ENCODE results near the gene NUCB1. TPM values are rescaled to one million over a fixed set of nuclear protein-coding genes. Genes with fewer than 3 reads are reported as not detected.

The NUCB1 gene
- total and polyA plus RNA-seq, 9 of the 15 experiments (the other 6 are each of a cell fraction or from before 2014, with no cell fraction given): 3.1 to 153 (median 71.7) TPM

DNA sequence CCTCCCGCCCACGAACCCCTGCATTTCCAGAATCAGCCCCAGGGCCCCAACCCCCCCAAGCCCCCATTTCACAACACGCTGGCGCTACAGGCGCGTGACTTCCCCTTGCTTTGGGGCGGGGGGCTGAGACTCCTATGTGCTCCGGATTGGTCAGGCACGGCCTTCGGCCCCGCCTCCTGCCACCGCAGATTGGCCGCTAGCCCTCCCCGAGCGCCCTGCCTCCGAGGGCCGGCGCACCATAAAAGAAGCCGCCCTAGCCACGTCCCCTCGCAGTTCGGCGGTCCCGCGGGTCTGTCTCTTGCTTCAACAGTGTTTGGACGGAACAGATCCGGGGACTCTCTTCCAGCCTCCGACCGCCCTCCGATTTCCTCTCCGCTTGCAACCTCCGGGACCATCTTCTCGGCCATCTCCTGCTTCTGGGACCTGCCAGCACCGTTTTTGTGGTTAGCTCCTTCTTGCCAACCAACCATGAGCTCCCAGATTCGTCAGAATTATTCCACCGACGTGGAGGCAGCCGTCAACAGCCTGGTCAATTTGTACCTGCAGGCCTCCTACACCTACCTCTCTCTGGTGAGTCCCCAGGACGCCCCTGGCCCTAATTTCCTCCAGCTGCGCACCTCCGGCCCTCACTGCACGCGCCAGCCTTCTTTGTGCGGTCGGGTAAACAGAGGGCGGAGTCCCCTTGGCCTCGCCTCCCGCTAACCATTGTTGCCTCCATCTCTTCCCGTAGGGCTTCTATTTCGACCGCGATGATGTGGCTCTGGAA, 65.1 kb downstream of the NUCB1 start, which contains the start of gene FTL (continued):
- 0 out of 2 replicates have a peak, but pooled peaks have one; percentile 4 for TF ChIP-seq ZNF511 (CRISPR knock-in tag; IDR thresholded peaks at IDR 0.05)
- TF ChIP-seq ATF1 (CRISPR knock-in tag; IDR thresholded peaks at IDR 0.05): no peak
- peak; percentile 45 for TF ChIP-seq ATF1 (tag; IDR thresholded peaks at IDR 0.05)
- peak; percentile 89 for TF ChIP-seq BHLHE40 (IDR thresholded peaks at IDR 0.05; ENCODE audit: low read length)
- TF ChIP-seq ZFX (CRISPR knock-in tag; IDR thresholded peaks at IDR 0.05): peak; percentile 61
- TF ChIP-seq TAF7 (tag; IDR thresholded peaks at IDR 0.05): peak; percentile 96
- TF ChIP-seq, protein P1, sequence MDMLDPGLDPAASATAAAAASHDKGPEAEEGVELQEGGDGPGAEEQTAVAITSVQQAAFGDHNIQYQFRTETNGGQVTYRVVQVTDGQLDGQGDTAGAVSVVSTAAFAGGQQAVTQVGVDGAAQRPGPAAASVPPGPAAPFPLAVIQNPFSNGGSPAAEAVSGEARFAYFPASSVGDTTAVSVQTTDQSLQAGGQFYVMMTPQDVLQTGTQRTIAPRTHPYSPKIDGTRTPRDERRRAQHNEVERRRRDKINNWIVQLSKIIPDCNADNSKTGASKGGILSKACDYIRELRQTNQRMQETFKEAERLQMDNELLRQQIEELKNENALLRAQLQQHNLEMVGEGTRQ (CRISPR knock-in tag; IDR thresholded peaks at IDR 0.05): peak; percentile 67
- TF ChIP-seq HBP1 (CRISPR knock-in tag; IDR thresholded peaks at IDR 0.05): 0 out of 2 replicates have a peak, but pooled peaks have one; percentile 78
- TF ChIP-seq ESRRA (IDR thresholded peaks at IDR 0.05; ENCODE audit: borderline replicate concordance, low read depth): peak; percentile 66; the same call in 1 of the 2 replicates
- TF ChIP-seq TBP (optimal IDR thresholded peaks at IDR 0.05; ENCODE audit: low read depth, low read length): no peak
- peak; percentile 60; the same call in 1 of the 2 replicates for TF ChIP-seq MTA1 (IDR thresholded peaks at IDR 0.05; ENCODE audit: borderline replicate concordance)
- peak; percentile 83 for TF ChIP-seq FOS (IDR thresholded peaks at IDR 0.05; ENCODE audit: extremely low read depth, insufficient read length)
- TF ChIP-seq NRF1 (conservative IDR thresholded peaks at IDR 0.05 in 1 of 2, IDR thresholded peaks at IDR 0.05 in 1 of 2): peak; percentile 73 to 78
- 0 out of 2 replicates have a peak, but pooled peaks have one; percentile 48 for TF ChIP-seq RHOXF2B (CRISPR knock-in tag; conservative IDR thresholded peaks at IDR 0.05)
- no peak; the same call in 1 of the 2 replicates for TF ChIP-seq ZNF766 (CRISPR knock-in tag; conservative IDR thresholded peaks at IDR 0.05)
- TF ChIP-seq, protein P2, sequence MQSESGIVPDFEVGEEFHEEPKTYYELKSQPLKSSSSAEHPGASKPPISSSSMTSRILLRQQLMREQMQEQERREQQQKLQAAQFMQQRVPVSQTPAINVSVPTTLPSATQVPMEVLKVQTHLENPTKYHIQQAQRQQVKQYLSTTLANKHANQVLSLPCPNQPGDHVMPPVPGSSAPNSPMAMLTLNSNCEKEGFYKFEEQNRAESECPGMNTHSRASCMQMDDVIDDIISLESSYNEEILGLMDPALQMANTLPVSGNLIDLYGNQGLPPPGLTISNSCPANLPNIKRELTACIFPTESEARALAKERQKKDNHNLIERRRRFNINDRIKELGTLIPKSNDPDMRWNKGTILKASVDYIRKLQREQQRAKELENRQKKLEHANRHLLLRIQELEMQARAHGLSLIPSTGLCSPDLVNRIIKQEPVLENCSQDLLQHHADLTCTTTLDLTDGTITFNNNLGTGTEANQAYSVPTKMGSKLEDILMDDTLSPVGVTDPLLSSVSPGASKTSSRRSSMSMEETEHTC (IDR thresholded peaks at IDR 0.05): peak; percentile 98
- TF ChIP-seq KLF6 (CRISPR knock-in tag; IDR thresholded peaks at IDR 0.05; ENCODE audit: borderline replicate concordance): peak; percentile 58
- TF ChIP-seq, protein P3, sequence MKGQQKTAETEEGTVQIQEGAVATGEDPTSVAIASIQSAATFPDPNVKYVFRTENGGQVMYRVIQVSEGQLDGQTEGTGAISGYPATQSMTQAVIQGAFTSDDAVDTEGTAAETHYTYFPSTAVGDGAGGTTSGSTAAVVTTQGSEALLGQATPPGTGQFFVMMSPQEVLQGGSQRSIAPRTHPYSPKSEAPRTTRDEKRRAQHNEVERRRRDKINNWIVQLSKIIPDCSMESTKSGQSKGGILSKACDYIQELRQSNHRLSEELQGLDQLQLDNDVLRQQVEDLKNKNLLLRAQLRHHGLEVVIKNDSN (CRISPR knock-in tag; IDR thresholded peaks at IDR 0.05): peak; percentile 80
- TF ChIP-seq STAT6 (CRISPR knock-in tag; IDR thresholded peaks at IDR 0.05): peak; percentile 81; the same call in 1 of the 2 replicates
- TF ChIP-seq ZNF444 (CRISPR knock-in tag; IDR thresholded peaks at IDR 0.05): no peak
